GM18505 (cell line): Measurements from ENCODE around the gene MAGEE2.
"Not testable (repeated sequence)": the region's sequence is repeated elsewhere in the genome, so short reads cannot be mapped to it uniquely, and the experiment has no call there.

ENCODE experiments used
- ATAC-seq: cut with Tn5 transposase; IDR thresholded peaks from one replicate; pipeline ENCODE4 v1.9.1; 2021; ENCODE audit not compliant: unreplicated experiment
- POLR2A ChIP-seq: IDR thresholded peaks from 4 replicates; pipeline ENCODE4 v1.6.1; 2011; ENCODE audit warnings: borderline replicate concordance; ENCODE audit not compliant: insufficient read depth, insufficient read length; ENCODE audit errors: extremely low read depth

Gene MAGEE2

GRCh38 chrX:75784680-75785491 is at the start of gene MAGEE2:
Gene MAGEE2 (minus strand): TSS chrX:75785254. CDS start chrX:75785051, 203 bp downstream.
- no peak for ATAC-seq
- TF ChIP-seq POLR2A, result no peak

GRCh38 chrX:75786290-75786689 is 1.2 kb upstream of the MAGEE2 start:
- ATAC-seq, result no peak

GRCh38 chrX:75781611-75782010 is 3.4 kb downstream of the MAGEE2 start:
- ATAC-seq, result no peak
- TF ChIP-seq POLR2A, result no peak

More at GRCh38 chrX:75786290-75786689, 1.2 kb upstream of the MAGEE2 start:
- no peak for TF ChIP-seq POLR2A

GRCh38 chrX:75768063-75768462 is 17.0 kb downstream of the MAGEE2 start:
- not testable (repeated sequence) for ATAC-seq

GRCh38 chrX:75748431-75748830 is 36.6 kb downstream of the MAGEE2 start:
- no peak for TF ChIP-seq POLR2A
- no peak for ATAC-seq

- TF ChIP-seq POLR2A, result no peak
- ATAC-seq, result no peak
These were observed 38.0 kb downstream of the MAGEE2 start for GRCh38 chrX:75746891-75747639.
